ENCODE measurements around the gene DDAH1. TPM values are rescaled to one million over a fixed set of nuclear protein-coding genes. Genes with fewer than 3 reads are reported as not detected.

DDAH1 gene
- total and polyA plus RNA-seq, 2 of the 8 experiments (the other 6 are each of a cell fraction or from before 2014, with no cell fraction given), result 22.8 to 54.5 TPM

DNA sequence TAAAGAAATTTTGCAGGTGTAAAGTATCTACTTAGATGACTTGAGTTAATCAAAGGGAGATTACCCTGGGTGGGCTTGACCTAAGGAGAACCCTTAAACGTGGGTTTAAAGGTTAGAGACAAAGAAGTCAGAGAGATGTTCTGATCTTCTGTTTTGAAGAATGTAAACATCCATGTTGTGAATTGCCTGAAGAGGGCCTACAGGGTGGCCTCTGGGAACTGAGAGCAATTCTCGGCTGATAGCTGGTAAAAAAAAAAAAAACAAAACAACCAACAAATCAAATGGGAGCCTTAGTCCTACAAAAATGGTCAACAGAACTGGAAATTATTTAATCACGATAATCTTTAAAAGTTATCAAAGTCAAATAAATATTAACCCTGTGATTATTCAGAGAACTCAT, 99.1 kb downstream of the DDAH1 start:
- no peak overlapping the region for H3K56ac ChIP-seq (replicated peaks; ENCODE audit: insufficient read length, low read depth, low read length)
- DNase-seq (ENCODE audit: low read depth in 1 of 2, low spot score in 2 of 2), result no peak
- FAIRE-seq, result no peak
- H2BK5ac ChIP-seq (ENCODE audit: low read depth, low read length), result no peak overlapping the region
- no peak overlapping the region for H4K5ac ChIP-seq (ENCODE audit: insufficient read length, low read depth, low read length)
- H3K23ac ChIP-seq (ENCODE audit: insufficient read length), result no peak overlapping the region
- no peak overlapping the region for H4K8ac ChIP-seq (ENCODE audit: extremely low read depth, insufficient read depth, low read length)
- H3K9ac ChIP-seq (replicated peaks in 1 of 4; ENCODE audit: extremely low read depth in 1 of 4, low read depth in 3 of 4, low read length in 3 of 4), result no peak overlapping the region
- H2BK15ac ChIP-seq (ENCODE audit: low read length), result no peak overlapping the region
- H3K9me3 ChIP-seq (ENCODE audit: insufficient read depth in 2 of 2, low read depth in 1 of 2, low read length in 1 of 2), result no peaks in the 10 kb centered on the region
- H3K23me2 ChIP-seq (ENCODE audit: low read depth, low read length), result no peaks in the 10 kb centered on the region
- no peak overlapping the region for H3K18ac ChIP-seq (ENCODE audit: extremely low read depth, low read length)
- H2BK12ac ChIP-seq (ENCODE audit: low read depth, low read length), result no peak overlapping the region
- H3K14ac ChIP-seq (ENCODE audit: insufficient read length), result no peak overlapping the region
- H2AK5ac ChIP-seq (ENCODE audit: low read depth, low read length), result no peak overlapping the region
- no peak overlapping the region for H4K91ac ChIP-seq (replicated peaks; ENCODE audit: insufficient read length, low read length)
- peaks cover 0 to 2% of the 10 kb centered on the region in 2 experiments for H4K20me1 ChIP-seq (replicated peaks in 1 of 2; ENCODE audit: control insufficient read depth in 1 of 2, insufficient read depth in 2 of 2, low read length in 2 of 2)
- H3K79me2 ChIP-seq (ENCODE audit: control insufficient read depth in 1 of 2, insufficient read depth in 2 of 2, low read length in 2 of 2), result no peaks in the 10 kb centered on the region
- H2BK120ac ChIP-seq (replicated peaks; ENCODE audit: low read depth, low read length), result no peak overlapping the region
- no peak overlapping the region for H2AFZ ChIP-seq (ENCODE audit: low read length)
- H3K4me3 ChIP-seq (ENCODE audit: extremely low read depth in 1 of 4, insufficient read depth in 2 of 4, low read depth in 3 of 4, low read length in 4 of 4), result no peak overlapping the region
- H2BK20ac ChIP-seq (ENCODE audit: low read length), result no peak overlapping the region
- ChIA-PET CTCF (ENCODE audit: partially characterized antibody) (interaction anchor here (1.2 to 1.6 kb wide), 2 partner anchors 16 to 23 kb away, joined by 3 to 5 read pairs; no protein-coding TSS in a partner anchor), POLR2A (ENCODE audit: partially characterized antibody) (no interaction called here)
- no peak overlapping the region for H3K4ac ChIP-seq (replicated peaks; ENCODE audit: insufficient read length, low read depth, low read length)
- WGBS, 2 experiments (ENCODE audit: extremely low coverage in 1 of 2, insufficient coverage in 1 of 2, insufficient read length in 1 of 2, insufficient replicate concordance in 2 of 2, low coverage in 1 of 2, low lambda C conversion rate in 2 of 2, missing lambda C conversion rate in 1 of 2), result 86% methylated on average over 3 of the region's 3 CpGs; no CpG with 5 or more reads in 1 of the 2 experiments
- no peak overlapping the region for H3K4me2 ChIP-seq (ENCODE audit: insufficient read depth in 1 of 2, low read depth in 2 of 2, low read length in 2 of 2)
- no peaks in the 10 kb centered on the region; the same call in 1 of the 2 replicates for H3K79me1 ChIP-seq (ENCODE audit: low read depth, low read length)
- H3K27me3 ChIP-seq (replicated peaks in 1 of 4; ENCODE audit: control insufficient read depth in 3 of 4, extremely low read depth in 1 of 4, insufficient read depth in 3 of 4, low read length in 3 of 4), result no peaks in the 10 kb centered on the region
- no peaks in the 10 kb centered on the region for H3K4me1 ChIP-seq (replicated peaks in 1 of 4; ENCODE audit: control insufficient read depth in 3 of 4, insufficient read depth in 4 of 4, low read length in 3 of 4)
- H3K27ac ChIP-seq (ENCODE audit: low read depth, low read length), result no peak overlapping the region
- H3K36me3 ChIP-seq (ENCODE audit: control insufficient read depth in 2 of 4, insufficient read depth in 4 of 4, low read length in 3 of 4), result no peaks in the 10 kb centered on the region
- no peak for TF ChIP-seq RBBP5 (IDR thresholded peaks at IDR 0.05; ENCODE audit: borderline replicate concordance, low read depth, low read length)
- no peak for TF ChIP-seq SP4 (IDR thresholded peaks at IDR 0.05; ENCODE audit: low read length)
- TF ChIP-seq CBX5 (IDR thresholded peaks at IDR 0.05; ENCODE audit: low read depth, low read length), result no peak
- no peak for TF ChIP-seq BACH1 (IDR thresholded peaks at IDR 0.05; ENCODE audit: low read length)
- TF ChIP-seq SP1 (IDR thresholded peaks at IDR 0.05; ENCODE audit: low read depth, low read length), result no peak
- TF ChIP-seq EP300 (IDR thresholded peaks at IDR 0.05; ENCODE audit: borderline replicate concordance in 1 of 2, low read depth in 2 of 2, low read length in 2 of 2), result no peak
- TF ChIP-seq SRF (IDR thresholded peaks at IDR 0.05; ENCODE audit: low read depth, low read length), result no peak
- TF ChIP-seq YY1 (IDR thresholded peaks at IDR 0.05; ENCODE audit: low read depth, low read length), result no peak
- TF ChIP-seq HDAC2 (IDR thresholded peaks at IDR 0.05; ENCODE audit: borderline replicate concordance in 1 of 2, low read depth in 2 of 2, low read length in 2 of 2), result no peak
- TF ChIP-seq, protein P1, sequence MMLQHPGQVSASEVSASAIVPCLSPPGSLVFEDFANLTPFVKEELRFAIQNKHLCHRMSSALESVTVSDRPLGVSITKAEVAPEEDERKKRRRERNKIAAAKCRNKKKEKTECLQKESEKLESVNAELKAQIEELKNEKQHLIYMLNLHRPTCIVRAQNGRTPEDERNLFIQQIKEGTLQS (IDR thresholded peaks at IDR 0.05; ENCODE audit: insufficient read depth, low read depth, low read length), result no peak
- TF ChIP-seq SP2 (IDR thresholded peaks at IDR 0.05; ENCODE audit: low read length), result no peak
- TF ChIP-seq, protein P2, sequence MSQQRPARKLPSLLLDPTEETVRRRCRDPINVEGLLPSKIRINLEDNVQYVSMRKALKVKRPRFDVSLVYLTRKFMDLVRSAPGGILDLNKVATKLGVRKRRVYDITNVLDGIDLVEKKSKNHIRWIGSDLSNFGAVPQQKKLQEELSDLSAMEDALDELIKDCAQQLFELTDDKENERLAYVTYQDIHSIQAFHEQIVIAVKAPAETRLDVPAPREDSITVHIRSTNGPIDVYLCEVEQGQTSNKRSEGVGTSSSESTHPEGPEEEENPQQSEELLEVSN (IDR thresholded peaks at IDR 0.05), result no peak
- TF ChIP-seq CHD2 (IDR thresholded peaks at IDR 0.05; ENCODE audit: low read length), result no peak
